Breast epithelium (tissue), 4 donors: ENCODE measurements around the gene WWC1. TPM values are rescaled to one million over a fixed set of nuclear protein-coding genes. Genes with fewer than 3 reads are reported as not detected.

ENCODE experiments used
- DNase-seq, 2 donors: peaks; one replicate each; pipeline ENCODE4 v3.0.0-alpha.2; 2019; ENCODE audit warnings: low spot score in 2 of 2
- H3K27ac ChIP-seq, 2 donors: fragments of 200-600 bp; sonication (generic) in 1 of 2; one replicate each; pipeline ENCODE4 v1.5.1; 2016 to 2019; ENCODE audit warnings: mild to moderate bottlenecking in 1 of 2
- H3K27me3 ChIP-seq, 2 donors: fragments of 200-600 bp; sonication (generic) in 1 of 2; one replicate each; pipeline versions ENCODE4 v1.5.1 to v1.6.0; 2017 to 2019; ENCODE audit warnings: control low read depth in 1 of 2, mild to moderate bottlenecking in 1 of 2
- H3K36me3 ChIP-seq: fragments of 200-600 bp; one replicate; pipeline ENCODE4 v1.5.1; 2019
- H3K4me1 ChIP-seq, 2 donors: fragments of 200-600 bp; sonication (generic); one replicate each; pipeline ENCODE4 v1.5.1; 2016 to 2019; ENCODE audit warnings: control low read depth in 1 of 2
- H3K4me3 ChIP-seq, 3 donors: fragments of 200-600 bp; sonication (generic); 1 replicate in 2 of 3; 2 replicates in 1 of 3; pipeline ENCODE4 v1.5.1; 2016 to 2019; ENCODE audit warnings: mild to moderate bottlenecking in 3 of 3, moderate library complexity in 2 of 3
- H3K9me3 ChIP-seq, 2 donors: fragments of 200-600 bp; sonication (generic) in 1 of 2; one replicate each; pipeline ENCODE4 v1.5.1; 2016 to 2019; ENCODE audit warnings: control low read depth in 1 of 2
- CTCF ChIP-seq, 3 donors: fragments of 450-650 bp; IDR thresholded peaks; one replicate each; pipeline ENCODE4 v1.5.1; 2016 to 2017; ENCODE audit warnings: antibody characterized with exemption in 3 of 3, mild to moderate bottlenecking in 3 of 3, moderate library complexity in 3 of 3
- POLR2A ChIP-seq: fragments of 450-650 bp; IDR thresholded peaks from one replicate; pipeline ENCODE4 v1.6.1; 2016; ENCODE audit warnings: antibody characterized with exemption, mild to moderate bottlenecking, moderate library complexity
- POLR2AphosphoS5 ChIP-seq, 3 donors: sonication (generic); formaldehyde crosslinking; IDR thresholded peaks; one replicate each; pipeline ENCODE4 v1.6.1; 2017; ENCODE audit warnings: antibody characterized with exemption in 3 of 3
- intact Hi-C: fragments of 100-400 bp; cut with DNase I; formaldehyde crosslinking; loops from one replicate; pipeline ENCODE4 v1.15.1; 2023; ENCODE audit warnings: low total_unique reads
- total RNA-seq, 3 donors: library from RNA; depleted of rRNA; stranded (reverse); fragments of >200 nt; gene quantifications; one replicate each; pipeline ENCODE4 v1.1.0, GENCODE V29; 2016

Gene WWC1
- total RNA-seq, 3 donors from 2014 or later, result 0.96 to 59.9 (median 59.6) TPM

- TF ChIP-seq POLR2A (no peak), POLR2AphosphoS5 (IDR thresholded peaks at IDR 0.05) (no peak), CTCF (IDR thresholded peaks at IDR 0.05) (no peak)
- H3K9me3 ChIP-seq, result no peaks in the 10 kb centered on the region
- H3K27ac ChIP-seq, result no peak overlapping the region
- no peaks in the 10 kb centered on the region for H3K4me1 ChIP-seq
- H3K4me3 ChIP-seq, result no peak overlapping the region
- no peaks in the 10 kb centered on the region for H3K36me3 ChIP-seq
- no peaks in the 10 kb centered on the region for H3K27me3 ChIP-seq
- intact Hi-C loops, result no loop called here
- DNase-seq, result no peak
Measured at GRCh38 chr5:168341178-168341577, 49.7 kb downstream of the WWC1 start.

- DNase-seq, result no peak
- H3K9me3 ChIP-seq, result no peaks in the 10 kb centered on the region
- no peak overlapping the region for H3K4me3 ChIP-seq
- H3K4me1 ChIP-seq, result no peaks in the 10 kb centered on the region
- no peak for TF ChIP-seq POLR2A
- TF ChIP-seq CTCF (IDR thresholded peaks at IDR 0.05), result no peak
- no peak for TF ChIP-seq POLR2AphosphoS5 (IDR thresholded peaks at IDR 0.05)
- intact Hi-C loops, result no loop called here
- no peaks in the 10 kb centered on the region for H3K36me3 ChIP-seq
- no peak overlapping the region for H3K27ac ChIP-seq
- no peaks in the 10 kb centered on the region for H3K27me3 ChIP-seq
Measured at GRCh38 chr5:168342151-168342825, 50.8 kb downstream of the WWC1 start.

GRCh38 chr5:168342985-168343384 is 51.5 kb downstream of the WWC1 start:
- Histone ChIP-seq H3K9me3 (no peaks in the 10 kb centered on the region), H3K27me3 (no peaks in the 10 kb centered on the region), H3K27ac (no peak overlapping the region), H3K4me1 (no peaks in the 10 kb centered on the region), H3K36me3 (no peaks in the 10 kb centered on the region), H3K4me3 (no peak overlapping the region)
- DNase-seq, result no peak
- intact Hi-C loops, result no loop called here
- TF ChIP-seq POLR2AphosphoS5 (IDR thresholded peaks at IDR 0.05) (no peak), CTCF (IDR thresholded peaks at IDR 0.05) (no peak), POLR2A (no peak)

GRCh38 chr5:168346417-168346816 is 55.0 kb downstream of the WWC1 start:
- Histone ChIP-seq H3K9me3 (no peaks in the 10 kb centered on the region), H3K4me3 (no peak overlapping the region), H3K36me3 (no peaks in the 10 kb centered on the region), H3K4me1 (no peaks in the 10 kb centered on the region), H3K27me3 (no peaks in the 10 kb centered on the region), H3K27ac (peak overlapping the region; percentile 61 to 62)
- intact Hi-C loops, result no loop called here
- TF ChIP-seq POLR2AphosphoS5 (IDR thresholded peaks at IDR 0.05) (no peak), POLR2A (no peak), CTCF (IDR thresholded peaks at IDR 0.05) (no peak)
- no peak for DNase-seq

- no peak for TF ChIP-seq POLR2A
- TF ChIP-seq POLR2AphosphoS5 (IDR thresholded peaks at IDR 0.05), result no peak
- TF ChIP-seq CTCF (IDR thresholded peaks at IDR 0.05), result no peak
- H3K9me3 ChIP-seq, result no peaks in the 10 kb centered on the region
- H3K27me3 ChIP-seq, result no peaks in the 10 kb centered on the region
- H3K4me1 ChIP-seq, result no peaks in the 10 kb centered on the region
- DNase-seq, result no peak
- H3K4me3 ChIP-seq, result no peak overlapping the region
- intact Hi-C loops, result no loop called here
- H3K27ac ChIP-seq, result peak overlapping the region; percentile 56 to 62
- H3K36me3 ChIP-seq, result no peaks in the 10 kb centered on the region
Measured at GRCh38 chr5:168347368-168348083, 56.1 kb downstream of the WWC1 start.
